ENCODE results near the gene MDM4.

Gene MDM4

DNA sequence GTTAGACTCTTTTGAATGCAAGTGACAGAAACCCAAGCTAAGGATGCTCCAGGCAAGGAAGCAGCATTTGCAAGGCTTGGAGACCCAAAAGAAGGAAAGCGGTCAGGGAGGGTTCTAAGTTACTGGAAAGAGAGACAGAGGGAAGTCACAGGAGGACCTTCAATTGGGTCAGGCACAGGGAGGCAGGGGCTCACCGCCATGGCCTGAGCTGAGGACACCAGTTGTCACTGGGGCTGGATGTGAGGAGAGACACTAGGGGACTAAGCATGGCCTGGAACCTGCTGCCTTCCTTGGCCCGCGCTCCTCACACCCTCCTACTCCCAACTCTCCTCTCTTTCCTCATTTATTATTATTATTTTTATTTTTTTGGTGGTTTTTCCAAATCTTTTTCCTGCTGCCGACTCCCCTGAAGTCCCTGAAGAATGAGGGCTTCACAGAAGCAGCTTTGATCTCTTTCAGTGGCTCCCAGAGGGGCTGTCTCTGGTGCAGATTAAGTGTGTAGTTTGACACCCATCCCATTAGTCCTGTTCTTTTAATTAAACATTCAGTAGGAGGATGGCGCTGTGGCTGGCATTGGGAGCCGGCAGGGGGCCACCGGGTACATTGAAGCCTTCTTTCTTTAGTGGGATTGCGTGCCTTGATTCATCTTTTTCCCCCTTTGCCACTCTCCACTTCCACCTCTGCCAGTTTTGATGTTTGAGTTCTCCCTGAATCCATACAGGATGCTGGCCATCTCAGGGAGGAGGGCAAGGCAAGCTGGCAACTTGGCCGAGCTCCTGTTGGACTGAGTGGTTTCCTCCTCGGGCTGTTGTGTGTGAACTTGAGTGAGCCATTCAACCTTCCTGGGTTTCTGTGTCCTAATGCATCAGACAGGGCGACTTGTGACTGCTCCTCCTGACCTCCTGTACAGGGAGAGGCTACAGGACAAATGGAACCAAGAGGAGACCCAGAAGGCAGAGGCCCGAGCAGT lies 59.3 kb downstream of the MDM4 start:
- H3K4me3 ChIP-seq (ENCODE audit: low read depth, low read length), result no peak overlapping the region
- TF ChIP-seq, protein P1, sequence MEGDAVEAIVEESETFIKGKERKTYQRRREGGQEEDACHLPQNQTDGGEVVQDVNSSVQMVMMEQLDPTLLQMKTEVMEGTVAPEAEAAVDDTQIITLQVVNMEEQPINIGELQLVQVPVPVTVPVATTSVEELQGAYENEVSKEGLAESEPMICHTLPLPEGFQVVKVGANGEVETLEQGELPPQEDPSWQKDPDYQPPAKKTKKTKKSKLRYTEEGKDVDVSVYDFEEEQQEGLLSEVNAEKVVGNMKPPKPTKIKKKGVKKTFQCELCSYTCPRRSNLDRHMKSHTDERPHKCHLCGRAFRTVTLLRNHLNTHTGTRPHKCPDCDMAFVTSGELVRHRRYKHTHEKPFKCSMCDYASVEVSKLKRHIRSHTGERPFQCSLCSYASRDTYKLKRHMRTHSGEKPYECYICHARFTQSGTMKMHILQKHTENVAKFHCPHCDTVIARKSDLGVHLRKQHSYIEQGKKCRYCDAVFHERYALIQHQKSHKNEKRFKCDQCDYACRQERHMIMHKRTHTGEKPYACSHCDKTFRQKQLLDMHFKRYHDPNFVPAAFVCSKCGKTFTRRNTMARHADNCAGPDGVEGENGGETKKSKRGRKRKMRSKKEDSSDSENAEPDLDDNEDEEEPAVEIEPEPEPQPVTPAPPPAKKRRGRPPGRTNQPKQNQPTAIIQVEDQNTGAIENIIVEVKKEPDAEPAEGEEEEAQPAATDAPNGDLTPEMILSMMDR (IDR thresholded peaks at IDR 0.05; ENCODE audit: low read depth, low read length), result no peak

DNA sequence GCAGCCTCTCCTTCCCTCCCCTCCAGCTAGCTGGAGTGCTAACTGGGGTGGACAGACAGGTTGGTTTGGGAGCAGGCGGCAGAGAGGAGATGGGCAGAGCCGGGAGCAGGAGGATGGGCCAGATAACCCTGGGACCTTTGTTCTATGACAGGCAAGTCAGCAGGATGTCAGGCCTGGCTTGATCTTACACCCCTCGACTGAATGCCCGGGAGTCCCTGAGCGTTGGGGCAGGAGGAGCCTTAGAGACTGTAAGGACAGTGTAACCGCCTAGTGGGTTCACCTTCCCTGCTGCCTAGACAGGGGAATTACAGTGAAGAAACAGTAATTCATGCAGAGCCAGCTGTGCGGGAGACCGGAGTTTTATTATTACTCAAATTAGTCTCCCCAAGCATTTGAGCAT lies 60.2 kb downstream of the MDM4 start:
- TF ChIP-seq, protein P1 (IDR thresholded peaks at IDR 0.05; ENCODE audit: low read depth, low read length), result no peak
- no peak overlapping the region for H3K4me3 ChIP-seq (ENCODE audit: low read depth, low read length)

GRCh38 chr1:204577794-204578478 lies 61.7 kb downstream of the MDM4 start:
- no peak overlapping the region for H3K4me3 ChIP-seq (ENCODE audit: low read depth, low read length)
- TF ChIP-seq, protein P1 (IDR thresholded peaks at IDR 0.05; ENCODE audit: low read depth, low read length), result no peak

GRCh38 chr1:204578867-204579664 lies 62.9 kb downstream of the MDM4 start:
- H3K4me3 ChIP-seq (ENCODE audit: low read depth, low read length), result no peak overlapping the region
- TF ChIP-seq, protein P1 (IDR thresholded peaks at IDR 0.05; ENCODE audit: low read depth, low read length), result no peak

GRCh38 chr1:204579681-204580080 lies 63.5 kb downstream of the MDM4 start:
- TF ChIP-seq, protein P1 (IDR thresholded peaks at IDR 0.05; ENCODE audit: low read depth, low read length), result no peak
- H3K4me3 ChIP-seq (ENCODE audit: low read depth, low read length), result no peak overlapping the region

DNA sequence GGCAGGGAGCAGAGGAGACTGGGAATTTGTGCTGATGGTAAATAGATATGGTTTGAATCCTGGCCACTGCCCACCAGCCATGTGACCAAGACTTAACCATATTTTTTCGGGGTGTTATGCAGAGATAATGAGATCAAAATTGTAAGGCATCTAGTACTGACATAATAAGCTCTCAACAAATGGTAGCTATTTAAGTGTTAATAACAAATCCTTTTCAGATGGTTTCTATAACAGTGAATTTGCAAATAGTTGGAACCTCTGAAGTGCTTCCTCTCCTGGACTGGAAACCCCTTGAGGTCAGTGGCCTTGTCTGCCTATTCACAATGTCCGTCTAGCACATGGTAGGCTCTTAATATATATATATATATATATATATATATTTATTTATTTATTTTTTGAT lies 64.7 kb downstream of the MDM4 start:
- TF ChIP-seq, protein P1 (IDR thresholded peaks at IDR 0.05; ENCODE audit: low read depth, low read length), result no peak
- no peak overlapping the region for H3K4me3 ChIP-seq (ENCODE audit: low read depth, low read length)
